Measurements from ENCODE around the gene IVL. TPM values are rescaled to one million over a fixed set of nuclear protein-coding genes. Genes with fewer than 3 reads are reported as not detected.

Gene IVL
- polyA plus RNA-seq, 1 experiment, result not detected

GRCh38 chr1:152886758-152887409 lies 21.5 kb upstream of the IVL start:
- no peak overlapping the region for H3K27ac ChIP-seq (ENCODE audit: low read depth, low read length)
- CTCF ChIA-PET, result no interaction called here
- DNase-seq (ENCODE audit: low read depth, low spot score), result no peak

GRCh38 chr1:152888126-152888525 lies 20.2 kb upstream of the IVL start:
- no peak for DNase-seq (ENCODE audit: low read depth, low spot score)
- TF ChIP-seq CTCF (IDR thresholded peaks at IDR 0.05; ENCODE audit: low read depth, low read length), result no peak
- ChIA-PET CTCF (no interaction called here), POLR2A (no interaction called here)
- no peaks in the 10 kb centered on the region for H3K9me3 ChIP-seq (ENCODE audit: control insufficient read depth, insufficient read depth, low read length)
- no peak overlapping the region for H3K4me3 ChIP-seq (ENCODE audit: low read depth, low read length)
- H3K27me3 ChIP-seq (ENCODE audit: control insufficient read depth, insufficient read depth, low read length), result no peaks in the 10 kb centered on the region
- H3K27ac ChIP-seq (ENCODE audit: low read depth, low read length), result no peak overlapping the region

More at GRCh38 chr1:152886758-152887409, 21.5 kb upstream of the IVL start:
- Histone ChIP-seq H3K9me3 (ENCODE audit: control insufficient read depth, insufficient read depth, low read length) (0 out of 2 replicates have a peak, but pooled peaks cover 3% of the 10 kb centered on the region), H3K4me3 (ENCODE audit: low read depth, low read length) (no peak overlapping the region), H3K27me3 (ENCODE audit: control insufficient read depth, insufficient read depth, low read length) (no peaks in the 10 kb centered on the region)
- POLR2A ChIA-PET, result no interaction called here
- TF ChIP-seq CTCF (IDR thresholded peaks at IDR 0.05; ENCODE audit: low read depth, low read length), result no peak

GRCh38 chr1:152899027-152899426 lies 9.3 kb upstream of the IVL start:
- no peak for DNase-seq (ENCODE audit: low read depth, low spot score)
- TF ChIP-seq CTCF (IDR thresholded peaks at IDR 0.05; ENCODE audit: low read depth, low read length), result no peak
- no peaks in the 10 kb centered on the region; the same call in 1 of the 2 replicates for H3K9me3 ChIP-seq (ENCODE audit: control insufficient read depth, insufficient read depth, low read length)
- H3K27ac ChIP-seq (ENCODE audit: low read depth, low read length), result no peak overlapping the region
- POLR2A ChIA-PET, result no interaction called here
- CTCF ChIA-PET, result no interaction called here
- no peaks in the 10 kb centered on the region for H3K27me3 ChIP-seq (ENCODE audit: control insufficient read depth, insufficient read depth, low read length)
- no peak overlapping the region for H3K4me3 ChIP-seq (ENCODE audit: low read depth, low read length)

GRCh38 chr1:152899883-152900282 lies 8.5 kb upstream of the IVL start:
- Histone ChIP-seq H3K27ac (ENCODE audit: low read depth, low read length) (no peak overlapping the region), H3K27me3 (ENCODE audit: control insufficient read depth, insufficient read depth, low read length) (no peaks in the 10 kb centered on the region), H3K4me3 (ENCODE audit: low read depth, low read length) (no peak overlapping the region), H3K9me3 (ENCODE audit: control insufficient read depth, insufficient read depth, low read length) (no peaks in the 10 kb centered on the region; the same call in 1 of the 2 replicates)
- POLR2A ChIA-PET, result no interaction called here
- CTCF ChIA-PET, result no interaction called here
- no peak for DNase-seq (ENCODE audit: low read depth, low spot score)
- TF ChIP-seq CTCF (IDR thresholded peaks at IDR 0.05; ENCODE audit: low read depth, low read length), result no peak

GRCh38 chr1:152901631-152902030 lies 6.7 kb upstream of the IVL start:
- POLR2A ChIA-PET, result no interaction called here
- CTCF ChIA-PET, result no interaction called here

More at GRCh38 chr1:152901631-152902030, 6.7 kb upstream of the IVL start:
- Histone ChIP-seq H3K9me3 (ENCODE audit: control insufficient read depth, insufficient read depth, low read length) (no peaks in the 10 kb centered on the region; the same call in 1 of the 2 replicates), H3K27ac (ENCODE audit: low read depth, low read length) (no peak overlapping the region), H3K4me3 (ENCODE audit: low read depth, low read length) (no peak overlapping the region), H3K27me3 (ENCODE audit: control insufficient read depth, insufficient read depth, low read length) (no peaks in the 10 kb centered on the region)
- DNase-seq (ENCODE audit: low read depth, low spot score), result no peak
- no peak for TF ChIP-seq CTCF (IDR thresholded peaks at IDR 0.05; ENCODE audit: low read depth, low read length)
